Measurements from ENCODE around the gene FAM53C.

- TF ChIP-seq POLR2A (IDR thresholded peaks at IDR 0.05) (no peak), POLR2AphosphoS5 (IDR thresholded peaks at IDR 0.05) (no peak)
- TF ChIP-seq, protein P1, sequence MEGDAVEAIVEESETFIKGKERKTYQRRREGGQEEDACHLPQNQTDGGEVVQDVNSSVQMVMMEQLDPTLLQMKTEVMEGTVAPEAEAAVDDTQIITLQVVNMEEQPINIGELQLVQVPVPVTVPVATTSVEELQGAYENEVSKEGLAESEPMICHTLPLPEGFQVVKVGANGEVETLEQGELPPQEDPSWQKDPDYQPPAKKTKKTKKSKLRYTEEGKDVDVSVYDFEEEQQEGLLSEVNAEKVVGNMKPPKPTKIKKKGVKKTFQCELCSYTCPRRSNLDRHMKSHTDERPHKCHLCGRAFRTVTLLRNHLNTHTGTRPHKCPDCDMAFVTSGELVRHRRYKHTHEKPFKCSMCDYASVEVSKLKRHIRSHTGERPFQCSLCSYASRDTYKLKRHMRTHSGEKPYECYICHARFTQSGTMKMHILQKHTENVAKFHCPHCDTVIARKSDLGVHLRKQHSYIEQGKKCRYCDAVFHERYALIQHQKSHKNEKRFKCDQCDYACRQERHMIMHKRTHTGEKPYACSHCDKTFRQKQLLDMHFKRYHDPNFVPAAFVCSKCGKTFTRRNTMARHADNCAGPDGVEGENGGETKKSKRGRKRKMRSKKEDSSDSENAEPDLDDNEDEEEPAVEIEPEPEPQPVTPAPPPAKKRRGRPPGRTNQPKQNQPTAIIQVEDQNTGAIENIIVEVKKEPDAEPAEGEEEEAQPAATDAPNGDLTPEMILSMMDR (IDR thresholded peaks at IDR 0.05): no peak
Observed at GRCh38 chr5:138351517-138351916, 13.5 kb downstream of the FAM53C start.

All from gastroesophageal sphincter (tissue), 3 donors.